GM12878 (cell line): ENCODE data around the gene ASB3. TPM values are rescaled to one million over a fixed set of nuclear protein-coding genes. Genes with fewer than 3 reads are reported as not detected.
A peak's percentile ranks its signal among the peaks of the same experiment; 100 is the strongest.

Source experiments
- ATAC-seq: fragments of 200-7000 bp; cut with Tn5 transposase; 3 replicates; pipeline ENCODE4 v1.9.1; 2020; ENCODE audit warnings: mild to moderate bottlenecking, moderate library complexity
- BruUV-seq: library from RNA; stranded (reverse); fragments of 400-500 nt; replicated peaks from 2 replicates; lab custom pipeline; 2021; lab: Mats Ljungman, UMichigan
- CTCF ChIA-PET: fragments of 300-600 bp; sonication (Branson Sonifier 250); formaldehyde crosslinking; extraction: SDS; loops from one replicate; lab custom pipeline; 2021; ENCODE audit warnings: inconsistent platforms; lab: Yijun Ruan, JAX
- POLR2A ChIA-PET: fragments of 350-600 bp; formaldehyde crosslinking; extraction: SDS; loops from one replicate; lab custom pipeline; 2021; ENCODE audit warnings: inconsistent platforms; lab: Charles Lee
- RAD21 ChIA-PET: fragments of 300-600 bp; sonication (Branson Sonifier 250); formaldehyde crosslinking; loops from one replicate; lab custom pipeline; 2023; ENCODE audit warnings: antibody characterized with exemption; ENCODE audit not compliant: unreplicated experiment; lab: Charles Lee
- SMC1A ChIA-PET: fragments of 300-600 bp; sonication (Branson Sonifier 250); formaldehyde crosslinking; loops from one replicate; lab custom pipeline; 2023; ENCODE audit not compliant: unreplicated experiment, uncharacterized antibody; lab: Charles Lee
- DNase-seq: peaks from one replicate; pipeline ENCODE4 v3.0.0-alpha.2; 2011; ENCODE audit warnings: low read depth, low spot score
- FAIRE-seq: peaks from 3 replicates; lab custom pipeline; 2011; peaks lifted over from hg19 to GRCh38; lab: Jason Lieb, UNC
- H2AFZ ChIP-seq: 2 replicates; pipeline ENCODE4 v1.6.0; 2011; ENCODE audit warnings: low read depth, low read length, control low read depth; ENCODE audit not compliant: control insufficient read depth
- H3K27ac ChIP-seq: 2 replicates; pipeline ENCODE4 v1.5.1; 2011; ENCODE audit warnings: control low read depth; ENCODE audit not compliant: control insufficient read depth, insufficient read depth
- H3K27me3 ChIP-seq, 2 experiments: replicated peaks in 1 of 2; 2 replicates each; pipeline versions ENCODE4 v1.6.0 to v1.6.1; 2011; ENCODE audit warnings: low read length in 1 of 2; ENCODE audit not compliant: control insufficient read depth in 2 of 2, insufficient read depth in 2 of 2
- H3K36me3 ChIP-seq, 2 experiments: 2 replicates each; pipeline ENCODE4 v1.5.1; 2011; ENCODE audit warnings: low read length in 1 of 2; ENCODE audit not compliant: control insufficient read depth in 2 of 2, insufficient read depth in 2 of 2
- H3K4me1 ChIP-seq: 2 replicates; pipeline ENCODE4 v1.6.1; 2011; ENCODE audit warnings: mild to moderate bottlenecking, low read length, moderate library complexity, mixed read lengths; ENCODE audit not compliant: control insufficient read depth, insufficient read depth
- H3K4me2 ChIP-seq: 2 replicates; pipeline ENCODE4 v1.6.0; 2011; ENCODE audit warnings: control low read depth; ENCODE audit not compliant: control insufficient read depth, insufficient read depth
- H3K4me3 ChIP-seq: fragments of 200-600 bp; sonication (generic); 2 replicates; pipeline ENCODE4 v1.5.1; 2016
- H3K79me2 ChIP-seq: 2 replicates; pipeline ENCODE4 v1.6.0; 2011; ENCODE audit warnings: low read length; ENCODE audit not compliant: control insufficient read depth, insufficient read depth
- H3K9ac ChIP-seq: 2 replicates; pipeline ENCODE4 v1.8.0; 2011; ENCODE audit warnings: low read length, control low read depth, mixed read lengths; ENCODE audit not compliant: control insufficient read depth, insufficient read depth
- H3K9me3 ChIP-seq: replicated peaks from 3 replicates; pipeline ENCODE4 v1.5.1; 2011; ENCODE audit warnings: mild to moderate bottlenecking, low read length; ENCODE audit not compliant: control insufficient read depth, insufficient read depth
- H4K20me1 ChIP-seq: 2 replicates; pipeline ENCODE4 v1.6.0; 2011; ENCODE audit not compliant: control insufficient read depth, insufficient read depth
- JUNB ChIP-seq: IDR thresholded peaks from 2 replicates; pipeline ENCODE4 v1.6.1; 2016; ENCODE audit warnings: antibody characterized with exemption, mild to moderate bottlenecking
- ZNF687 ChIP-seq: fragments of 450-650 bp; IDR thresholded peaks from 2 replicates; pipeline ENCODE4 v1.6.1; 2017; ENCODE audit warnings: mild to moderate bottlenecking, moderate library complexity
- in situ Hi-C: fragments of 300-500 bp; cut with MboI; formaldehyde crosslinking; loops from 9 replicates; pipeline ENCODE4 v1.14.3; 2018; ENCODE audit warnings: mixed read lengths
- intact Hi-C: fragments of 100-400 bp; cut with micrococcal nuclease; formaldehyde crosslinking; loops from one replicate; pipeline ENCODE4 v1.14.2; 2022; ENCODE audit not compliant: unreplicated experiment
- polyA plus RNA-seq, 11 experiments: library from polyadenylated mRNA; depleted of rRNA in 4 of 11; unstranded in 6 of 11; stranded (reverse) in 5 of 11; fragments of >200 nt; fragmentation: Nextera tagmentation in 4 of 11; fragmentation: Illumina TruSeq in 1 of 11; extraction: Ambion mirVana in 4 of 11; extraction: Trizol in 1 of 11; gene quantifications; 1 replicate in 1 of 11; 2 replicates in 10 of 11; pipeline versions ENCODE4 v1.2.1 to v1.2.3, GENCODE V29; 2011 to 2016; ENCODE audit warnings: inconsistent platforms in 2 of 11, missing spikeins in 2 of 11, low read depth in 1 of 11
- total RNA-seq, 4 experiments: library from RNA; depleted of rRNA in 3 of 4; stranded (reverse); fragments of >200 nt in 3 of 4; fragmentation: Illumina TruSeq in 1 of 4; extraction: Trizol in 1 of 4; gene quantifications; 2 replicates each; pipeline versions ENCODE4 v1.2.1 to v1.2.3, GENCODE V29; 2013 to 2021

Gene ASB3
- total and polyA plus RNA-seq, 10 of the 15 experiments (the other 5 are each of a cell fraction or from before 2014, with no cell fraction given), result 16.4 to 30.9 (median 22.6) TPM

- Histone ChIP-seq H4K20me1 (no peaks in the 10 kb centered on the region), H3K9me3 (no peaks in the 10 kb centered on the region), H3K36me3 (no peaks in the 10 kb centered on the region; a peak in 1 of 4 replicates), H3K4me1 (peaks cover 22% of the 10 kb centered on the region; the same call in 1 of the 2 replicates), H3K27me3 (no peaks in the 10 kb centered on the region), H3K4me3 (no peak overlapping the region), H2AFZ (no peak overlapping the region), H3K79me2 (no peaks in the 10 kb centered on the region; the same call in 1 of the 2 replicates), H3K27ac (peak overlapping the region; percentile 72; the same call in 1 of the 2 replicates), H3K4me2 (no peak overlapping the region), H3K9ac (no peak overlapping the region)
- intact Hi-C loops, result no loop called here
- ChIA-PET POLR2A (no interaction called here), SMC1A (no interaction called here), CTCF (interaction anchor here (0.5 kb wide), 1 partner anchor 42 kb away, joined by 3 read pairs; no protein-coding TSS in a partner anchor), RAD21 (no interaction called here)
- ATAC-seq (peak; percentile 16; the same call in 2 of the 3 replicates), FAIRE-seq (no peak), DNase-seq (no peak)
- in situ Hi-C loops, result no loop called here
- no TSS peak for BruUV-seq
- TF ChIP-seq ZNF687 (no peak), JUNB (peak; percentile 13; the same call in 1 of the 2 replicates)
Measured at GRCh38 chr2:53753041-53753440, 33.7 kb downstream of the ASB3 start.
